Measurements from ENCODE around the gene INVS. TPM values are rescaled to one million over a fixed set of nuclear protein-coding genes. Genes with fewer than 3 reads are reported as not detected.

INVS gene
- total RNA-seq, 1 donor from 2014 or later = 24.0 TPM

DNA sequence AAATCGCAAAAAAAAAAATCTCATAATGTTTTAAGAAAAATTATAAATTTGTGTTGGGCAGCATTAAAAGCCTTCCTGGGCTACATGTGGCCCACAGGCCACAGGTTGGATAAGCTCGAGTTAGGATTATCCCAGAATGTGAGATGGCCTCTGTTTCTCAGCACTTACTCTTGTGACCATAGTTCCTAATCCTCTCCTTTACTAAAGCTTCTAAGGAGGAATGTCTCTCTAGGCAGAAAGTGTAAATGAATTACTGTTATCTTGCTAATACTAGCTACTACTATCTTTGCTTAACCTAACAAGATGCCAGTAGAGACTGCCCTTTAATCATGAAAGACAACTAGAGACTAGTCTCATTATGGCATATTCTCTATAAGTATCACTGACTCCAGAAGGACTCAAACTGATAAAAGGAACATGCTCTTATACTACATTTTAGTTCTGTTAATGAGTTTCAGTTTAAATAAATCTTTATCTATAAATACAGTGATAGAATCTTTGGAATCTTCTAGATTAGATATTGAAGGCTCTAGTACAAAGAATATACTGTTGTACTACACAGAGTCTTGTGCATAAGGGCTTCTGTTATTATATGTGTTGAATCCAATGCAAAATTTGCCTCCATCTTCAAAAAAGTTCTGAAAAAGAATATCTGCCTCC lies 13.8 kb downstream of the INVS start:
- no peak for DNase-seq (ENCODE audit: extremely low spot score, unreplicated experiment)
- Mint-ChIP-seq H3K4me3 (no peak overlapping the region), H3K27me3 (no peaks in the 10 kb centered on the region), H3K36me3 (peaks cover 8% of the 10 kb centered on the region), H3K4me1 (ENCODE audit: unreplicated experiment) (no peaks in the 10 kb centered on the region), H3K27ac (no peak overlapping the region), H3K9me3 (no peaks in the 10 kb centered on the region)
- TF ChIP-seq, protein P1, sequence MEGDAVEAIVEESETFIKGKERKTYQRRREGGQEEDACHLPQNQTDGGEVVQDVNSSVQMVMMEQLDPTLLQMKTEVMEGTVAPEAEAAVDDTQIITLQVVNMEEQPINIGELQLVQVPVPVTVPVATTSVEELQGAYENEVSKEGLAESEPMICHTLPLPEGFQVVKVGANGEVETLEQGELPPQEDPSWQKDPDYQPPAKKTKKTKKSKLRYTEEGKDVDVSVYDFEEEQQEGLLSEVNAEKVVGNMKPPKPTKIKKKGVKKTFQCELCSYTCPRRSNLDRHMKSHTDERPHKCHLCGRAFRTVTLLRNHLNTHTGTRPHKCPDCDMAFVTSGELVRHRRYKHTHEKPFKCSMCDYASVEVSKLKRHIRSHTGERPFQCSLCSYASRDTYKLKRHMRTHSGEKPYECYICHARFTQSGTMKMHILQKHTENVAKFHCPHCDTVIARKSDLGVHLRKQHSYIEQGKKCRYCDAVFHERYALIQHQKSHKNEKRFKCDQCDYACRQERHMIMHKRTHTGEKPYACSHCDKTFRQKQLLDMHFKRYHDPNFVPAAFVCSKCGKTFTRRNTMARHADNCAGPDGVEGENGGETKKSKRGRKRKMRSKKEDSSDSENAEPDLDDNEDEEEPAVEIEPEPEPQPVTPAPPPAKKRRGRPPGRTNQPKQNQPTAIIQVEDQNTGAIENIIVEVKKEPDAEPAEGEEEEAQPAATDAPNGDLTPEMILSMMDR (conservative IDR thresholded peaks at IDR 0.05) = no peak

DNA sequence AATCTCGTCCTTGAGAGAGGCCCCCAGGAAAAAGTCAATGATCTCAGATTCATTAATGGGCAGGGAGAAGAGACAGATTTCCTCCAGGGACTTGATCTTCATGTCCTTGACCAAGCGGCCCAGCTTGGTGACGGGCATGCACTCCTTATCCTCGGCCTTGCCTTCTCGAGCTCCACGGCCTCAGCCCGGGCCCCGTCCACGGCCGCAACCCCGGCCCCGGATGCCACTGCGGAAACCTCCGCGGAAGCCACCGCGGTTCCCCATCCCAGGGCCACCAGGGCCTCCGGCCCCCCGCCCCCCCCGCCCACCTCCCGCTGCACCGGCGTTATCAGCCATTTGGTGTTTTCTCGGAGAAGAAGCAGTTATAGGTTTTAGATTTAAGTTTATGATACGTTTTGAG lies 18.3 kb downstream of the INVS start:
- TF ChIP-seq, protein P1 (conservative IDR thresholded peaks at IDR 0.05) = no peak
- DNase-seq (ENCODE audit: extremely low spot score, unreplicated experiment) = no peak
- H3K27me3 Mint-ChIP-seq = no peaks in the 10 kb centered on the region
- H3K4me1 Mint-ChIP-seq (ENCODE audit: unreplicated experiment) = no peaks in the 10 kb centered on the region
- H3K36me3 Mint-ChIP-seq = peaks cover 30% of the 10 kb centered on the region
- H3K4me3 Mint-ChIP-seq = no peak overlapping the region
- H3K9me3 Mint-ChIP-seq = no peaks in the 10 kb centered on the region
- no peak overlapping the region for H3K27ac Mint-ChIP-seq

DNA sequence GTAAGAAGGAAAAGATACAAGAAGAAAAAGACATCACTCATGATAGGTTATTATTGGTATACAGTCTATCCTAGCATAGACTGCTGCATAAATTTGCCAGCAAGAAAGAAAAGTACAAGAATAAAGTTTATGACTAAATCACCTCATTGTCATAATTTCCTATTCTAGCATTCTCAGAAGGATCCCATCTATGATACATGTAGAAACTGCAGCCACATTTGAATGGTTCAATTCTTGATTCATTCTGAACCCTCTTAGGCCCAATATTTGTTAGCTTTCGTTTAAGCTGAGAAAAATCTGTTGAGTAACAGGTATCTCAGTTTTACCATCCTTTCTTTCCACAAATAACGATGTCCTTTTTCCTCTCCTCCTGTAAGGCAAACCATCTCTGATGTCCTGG lies 21.2 kb downstream of the INVS start:
- Mint-ChIP-seq H3K27ac (no peak overlapping the region), H3K9me3 (no peaks in the 10 kb centered on the region)
- no peak for DNase-seq (ENCODE audit: extremely low spot score, unreplicated experiment)

DNA sequence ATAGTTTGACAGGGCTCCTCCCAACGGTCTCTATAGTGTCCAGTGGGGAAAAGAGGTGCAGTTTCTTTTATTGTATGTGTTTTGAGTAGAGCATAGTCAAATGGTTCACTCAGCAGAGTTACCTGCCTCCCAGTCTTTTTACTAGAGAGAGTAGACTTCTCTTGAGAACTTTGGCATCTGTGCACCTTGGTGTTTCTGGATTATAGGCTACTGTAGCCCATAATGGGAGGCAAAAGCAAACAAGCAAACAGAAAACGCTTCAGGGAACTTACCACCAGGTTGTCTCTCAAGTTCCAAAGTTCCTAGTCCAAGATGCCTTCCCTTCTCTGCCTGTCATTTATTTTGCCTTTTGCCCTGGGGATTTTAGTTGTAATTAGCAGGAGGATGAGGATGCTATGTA lies 26.2 kb downstream of the INVS start:
- H3K4me3 Mint-ChIP-seq = no peak overlapping the region
- no peaks in the 10 kb centered on the region for H3K4me1 Mint-ChIP-seq (ENCODE audit: unreplicated experiment)
- no peak overlapping the region for H3K27ac Mint-ChIP-seq
- peaks cover 26% of the 10 kb centered on the region for H3K36me3 Mint-ChIP-seq
- no peaks in the 10 kb centered on the region for H3K9me3 Mint-ChIP-seq
- H3K27me3 Mint-ChIP-seq = no peaks in the 10 kb centered on the region
- DNase-seq (ENCODE audit: extremely low spot score, unreplicated experiment) = no peak
- TF ChIP-seq, protein P1 (conservative IDR thresholded peaks at IDR 0.05) = no peak

More for the DNA sequence above, 21.2 kb downstream of the INVS start:
- peaks cover 24% of the 10 kb centered on the region for H3K36me3 Mint-ChIP-seq
- TF ChIP-seq, protein P1 (conservative IDR thresholded peaks at IDR 0.05) = no peak
- H3K4me1 Mint-ChIP-seq (ENCODE audit: unreplicated experiment) = no peaks in the 10 kb centered on the region
- H3K27me3 Mint-ChIP-seq = no peaks in the 10 kb centered on the region
- H3K4me3 Mint-ChIP-seq = no peak overlapping the region

DNA sequence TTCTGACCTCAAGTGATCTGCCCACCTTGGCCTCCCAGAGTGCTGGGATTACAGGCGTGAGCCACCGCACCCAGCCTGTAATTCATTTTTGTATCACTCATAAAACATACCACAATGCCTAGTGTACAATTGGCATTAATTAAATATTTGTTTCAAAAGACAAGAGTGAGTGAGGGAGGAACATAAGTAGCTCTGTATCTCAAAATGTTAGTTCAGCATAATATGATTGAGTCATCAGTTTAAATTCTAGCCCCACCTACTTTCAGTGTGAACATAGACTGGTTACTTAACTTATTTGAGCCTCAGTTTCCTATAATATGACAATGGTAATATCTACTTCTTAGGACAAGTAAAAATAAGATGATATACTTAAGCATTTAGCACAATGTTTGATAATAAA lies 26.9 kb downstream of the INVS start:
- TF ChIP-seq, protein P1 (conservative IDR thresholded peaks at IDR 0.05) = no peak
- peaks cover 22% of the 10 kb centered on the region for H3K36me3 Mint-ChIP-seq
- no peak for DNase-seq (ENCODE audit: extremely low spot score, unreplicated experiment)
- H3K27ac Mint-ChIP-seq = no peak overlapping the region
- H3K27me3 Mint-ChIP-seq = no peaks in the 10 kb centered on the region
- H3K4me3 Mint-ChIP-seq = no peak overlapping the region
- H3K9me3 Mint-ChIP-seq = no peaks in the 10 kb centered on the region
- no peaks in the 10 kb centered on the region for H3K4me1 Mint-ChIP-seq (ENCODE audit: unreplicated experiment)

Data from type B pancreatic cell (in vitro differentiated cells).